Measurements from ENCODE around the gene HOXA3.

DNA sequence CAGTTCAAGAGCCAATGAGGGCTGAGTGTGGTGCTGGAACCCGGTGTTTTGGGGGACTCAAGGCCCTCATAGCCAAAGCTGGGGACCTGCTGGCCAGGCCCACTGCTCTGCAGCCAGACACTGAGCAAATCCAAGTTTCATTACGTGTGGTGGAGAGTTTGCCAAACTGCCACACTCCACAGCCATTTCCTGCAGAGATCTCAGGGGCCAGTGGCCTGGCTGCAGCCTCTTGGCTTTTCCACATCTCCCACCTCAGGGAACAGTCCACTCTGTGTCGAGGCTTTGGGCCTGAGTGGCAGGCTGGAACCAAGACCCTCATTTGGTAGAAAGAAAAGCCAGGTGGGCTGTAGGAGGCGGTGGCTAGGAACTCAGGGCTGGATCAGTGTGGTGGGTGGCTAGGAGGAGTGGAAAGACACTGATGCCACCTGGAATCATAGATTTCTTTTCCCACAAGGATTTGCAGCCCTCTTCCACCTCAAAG is 29.5 kb upstream of the HOXA3 start:
- TF ChIP-seq, protein P1, sequence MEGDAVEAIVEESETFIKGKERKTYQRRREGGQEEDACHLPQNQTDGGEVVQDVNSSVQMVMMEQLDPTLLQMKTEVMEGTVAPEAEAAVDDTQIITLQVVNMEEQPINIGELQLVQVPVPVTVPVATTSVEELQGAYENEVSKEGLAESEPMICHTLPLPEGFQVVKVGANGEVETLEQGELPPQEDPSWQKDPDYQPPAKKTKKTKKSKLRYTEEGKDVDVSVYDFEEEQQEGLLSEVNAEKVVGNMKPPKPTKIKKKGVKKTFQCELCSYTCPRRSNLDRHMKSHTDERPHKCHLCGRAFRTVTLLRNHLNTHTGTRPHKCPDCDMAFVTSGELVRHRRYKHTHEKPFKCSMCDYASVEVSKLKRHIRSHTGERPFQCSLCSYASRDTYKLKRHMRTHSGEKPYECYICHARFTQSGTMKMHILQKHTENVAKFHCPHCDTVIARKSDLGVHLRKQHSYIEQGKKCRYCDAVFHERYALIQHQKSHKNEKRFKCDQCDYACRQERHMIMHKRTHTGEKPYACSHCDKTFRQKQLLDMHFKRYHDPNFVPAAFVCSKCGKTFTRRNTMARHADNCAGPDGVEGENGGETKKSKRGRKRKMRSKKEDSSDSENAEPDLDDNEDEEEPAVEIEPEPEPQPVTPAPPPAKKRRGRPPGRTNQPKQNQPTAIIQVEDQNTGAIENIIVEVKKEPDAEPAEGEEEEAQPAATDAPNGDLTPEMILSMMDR (IDR thresholded peaks at IDR 0.05): no peak
- TF ChIP-seq RFX5 (IDR thresholded peaks at IDR 0.05; ENCODE audit: low read length) (no peak), YY1 (IDR thresholded peaks at IDR 0.05; ENCODE audit: low read depth) (no peak), TAF1 (IDR thresholded peaks at IDR 0.05; ENCODE audit: borderline replicate concordance, low read depth, low read length) (no peak)
- TF ChIP-seq, protein P2, sequence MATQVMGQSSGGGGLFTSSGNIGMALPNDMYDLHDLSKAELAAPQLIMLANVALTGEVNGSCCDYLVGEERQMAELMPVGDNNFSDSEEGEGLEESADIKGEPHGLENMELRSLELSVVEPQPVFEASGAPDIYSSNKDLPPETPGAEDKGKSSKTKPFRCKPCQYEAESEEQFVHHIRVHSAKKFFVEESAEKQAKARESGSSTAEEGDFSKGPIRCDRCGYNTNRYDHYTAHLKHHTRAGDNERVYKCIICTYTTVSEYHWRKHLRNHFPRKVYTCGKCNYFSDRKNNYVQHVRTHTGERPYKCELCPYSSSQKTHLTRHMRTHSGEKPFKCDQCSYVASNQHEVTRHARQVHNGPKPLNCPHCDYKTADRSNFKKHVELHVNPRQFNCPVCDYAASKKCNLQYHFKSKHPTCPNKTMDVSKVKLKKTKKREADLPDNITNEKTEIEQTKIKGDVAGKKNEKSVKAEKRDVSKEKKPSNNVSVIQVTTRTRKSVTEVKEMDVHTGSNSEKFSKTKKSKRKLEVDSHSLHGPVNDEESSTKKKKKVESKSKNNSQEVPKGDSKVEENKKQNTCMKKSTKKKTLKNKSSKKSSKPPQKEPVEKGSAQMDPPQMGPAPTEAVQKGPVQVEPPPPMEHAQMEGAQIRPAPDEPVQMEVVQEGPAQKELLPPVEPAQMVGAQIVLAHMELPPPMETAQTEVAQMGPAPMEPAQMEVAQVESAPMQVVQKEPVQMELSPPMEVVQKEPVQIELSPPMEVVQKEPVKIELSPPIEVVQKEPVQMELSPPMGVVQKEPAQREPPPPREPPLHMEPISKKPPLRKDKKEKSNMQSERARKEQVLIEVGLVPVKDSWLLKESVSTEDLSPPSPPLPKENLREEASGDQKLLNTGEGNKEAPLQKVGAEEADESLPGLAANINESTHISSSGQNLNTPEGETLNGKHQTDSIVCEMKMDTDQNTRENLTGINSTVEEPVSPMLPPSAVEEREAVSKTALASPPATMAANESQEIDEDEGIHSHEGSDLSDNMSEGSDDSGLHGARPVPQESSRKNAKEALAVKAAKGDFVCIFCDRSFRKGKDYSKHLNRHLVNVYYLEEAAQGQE (IDR thresholded peaks at IDR 0.05; ENCODE audit: low read depth, low read length): no peak
- TF ChIP-seq, protein P3, sequence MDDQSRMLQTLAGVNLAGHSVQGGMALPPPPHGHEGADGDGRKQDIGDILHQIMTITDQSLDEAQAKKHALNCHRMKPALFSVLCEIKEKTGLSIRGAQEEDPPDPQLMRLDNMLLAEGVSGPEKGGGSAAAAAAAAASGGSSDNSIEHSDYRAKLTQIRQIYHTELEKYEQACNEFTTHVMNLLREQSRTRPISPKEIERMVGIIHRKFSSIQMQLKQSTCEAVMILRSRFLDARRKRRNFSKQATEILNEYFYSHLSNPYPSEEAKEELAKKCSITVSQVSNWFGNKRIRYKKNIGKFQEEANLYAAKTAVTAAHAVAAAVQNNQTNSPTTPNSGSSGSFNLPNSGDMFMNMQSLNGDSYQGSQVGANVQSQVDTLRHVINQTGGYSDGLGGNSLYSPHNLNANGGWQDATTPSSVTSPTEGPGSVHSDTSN (IDR thresholded peaks at IDR 0.05): no peak
